GM12864 (cell line): ENCODE results near the gene FNDC3A.
"Not testable (repeated sequence)": the region's sequence is repeated elsewhere in the genome, so short reads cannot be mapped to it uniquely, and the experiment has no call there.

Experiments
- DNase-seq: peaks from one replicate; pipeline ENCODE4 v3.0.0-alpha.2; 2011; ENCODE audit warnings: low read depth
- H3K4me3 ChIP-seq: 2 replicates; pipeline ENCODE4 v1.5.1; 2011; ENCODE audit warnings: mild to moderate bottlenecking, low read depth, low read length, control low read depth
- CTCF ChIP-seq: IDR thresholded peaks from 2 replicates; pipeline ENCODE4 v1.5.1; 2011; ENCODE audit warnings: low read depth, mild to moderate bottlenecking, moderate library complexity, low read length, control low read depth, inconsistent platforms; ENCODE audit errors: missing control alignments

FNDC3A gene

GRCh38 chr13:49134305-49134704 lies 158.6 kb downstream of the FNDC3A start:
- no peak overlapping the region for H3K4me3 ChIP-seq
- DNase-seq, result no peak
- TF ChIP-seq CTCF, result no peak

GRCh38 chr13:49137138-49137643 lies 161.5 kb downstream of the FNDC3A start:
- DNase-seq, H3K4me3 ChIP-seq: not testable (repeated sequence)

GRCh38 chr13:49140910-49141611 lies 165.3 kb downstream of the FNDC3A start:
- H3K4me3 ChIP-seq, result no peak overlapping the region
- no peak for DNase-seq
- no peak for TF ChIP-seq CTCF

DNA sequence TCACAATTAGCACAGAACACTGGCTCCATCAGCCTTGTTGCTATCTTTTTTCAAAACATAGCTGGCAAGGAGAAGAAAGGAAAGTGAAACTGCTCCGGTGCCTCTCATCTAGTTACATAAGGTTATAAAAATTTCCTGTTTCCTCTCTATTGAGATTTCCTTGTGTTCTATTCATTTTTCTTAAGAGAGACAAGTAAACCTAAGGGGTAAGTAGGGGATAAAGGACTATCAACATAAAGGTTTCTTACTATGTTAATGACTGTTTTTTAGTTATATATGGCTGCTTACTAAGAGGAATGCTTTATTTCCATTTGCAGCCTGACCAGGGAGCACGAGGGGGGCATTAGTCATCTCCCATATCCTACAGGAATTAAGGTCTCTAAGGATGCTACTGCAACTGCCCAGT lies 171.2 kb downstream of the FNDC3A start:
- no peak for TF ChIP-seq CTCF
- H3K4me3 ChIP-seq, result no peak overlapping the region
- DNase-seq, result no peak

DNA sequence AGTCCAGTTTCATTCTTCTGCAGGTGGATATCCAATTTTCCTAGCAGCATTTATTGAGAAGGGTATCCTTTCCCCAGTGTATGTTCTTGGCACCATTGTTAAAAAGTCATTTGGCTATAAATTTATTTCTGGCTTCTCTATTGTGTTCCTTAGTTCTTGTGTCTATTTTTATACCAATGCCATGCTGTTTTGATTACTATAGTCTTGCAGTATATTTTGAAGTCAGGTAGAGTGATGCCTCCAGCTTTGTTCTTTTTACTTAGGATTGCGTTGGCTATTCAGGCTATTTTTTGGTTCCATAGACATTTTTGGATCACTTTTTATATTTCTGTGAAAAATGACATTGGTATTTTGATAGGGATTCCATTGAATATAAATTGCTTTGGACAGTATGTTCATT lies 172.7 kb downstream of the FNDC3A start:
- H3K4me3 ChIP-seq, result no peak overlapping the region
- TF ChIP-seq CTCF, result no peak
- DNase-seq, result no peak

GRCh38 chr13:49157955-49158584 lies 182.4 kb downstream of the FNDC3A start:
- not testable (repeated sequence) for H3K4me3 ChIP-seq, DNase-seq

DNA sequence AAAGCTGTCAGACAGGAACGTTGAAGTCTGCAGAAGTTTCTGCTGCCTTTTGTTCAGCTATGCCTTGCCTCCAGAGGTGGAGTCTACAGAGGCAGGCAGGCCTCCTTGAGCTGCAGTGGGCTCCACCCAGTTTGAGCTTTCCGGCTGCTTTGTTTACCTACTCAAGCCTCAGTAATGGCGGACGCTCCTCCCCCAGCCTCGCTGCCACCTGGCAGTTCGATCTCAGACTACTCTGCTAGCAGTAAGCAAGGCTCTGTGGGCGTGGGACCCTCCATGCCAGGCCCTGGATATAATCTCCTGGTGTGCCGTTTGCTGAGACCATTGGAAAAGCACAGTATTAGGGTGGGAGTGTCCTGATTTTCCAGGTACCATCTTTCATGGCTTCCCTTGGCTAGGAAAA lies 187.4 kb downstream of the FNDC3A start:
- not testable (repeated sequence) for DNase-seq, H3K4me3 ChIP-seq

GRCh38 chr13:49164712-49165111 lies 189.0 kb downstream of the FNDC3A start:
- no peak for DNase-seq
- TF ChIP-seq CTCF, result no peak
- no peak overlapping the region for H3K4me3 ChIP-seq
